ENCODE data around the gene PPP1R13B. TPM values are rescaled to one million over a fixed set of nuclear protein-coding genes. Genes with fewer than 3 reads are reported as not detected.

Gene PPP1R13B
- total RNA-seq, 1 experiment from 2014 or later: 17.8 TPM

DNA sequence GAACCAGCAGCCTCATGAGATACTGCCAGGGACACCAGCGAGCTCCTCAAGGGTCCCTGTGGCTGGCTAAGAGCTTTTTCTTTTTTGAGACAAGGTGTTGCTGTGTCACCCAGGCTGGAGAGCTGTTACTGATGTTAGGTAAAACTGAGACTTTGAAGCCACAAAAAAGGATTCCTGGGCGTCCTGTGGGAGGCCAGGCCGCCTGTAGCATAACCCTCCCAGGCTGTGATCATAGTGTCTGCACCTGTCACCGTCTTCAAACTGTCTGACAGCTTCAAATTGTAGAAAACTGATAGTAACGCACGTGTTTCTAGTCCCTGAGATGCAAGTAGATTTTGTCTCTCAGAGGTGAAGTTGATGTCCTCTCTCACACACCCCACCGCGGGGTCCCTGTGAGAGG, 127.6 kb downstream of the PPP1R13B start (continued):
- no peak for TF ChIP-seq ZNF274 (IDR thresholded peaks at IDR 0.05; ENCODE audit: low read depth, low read length)
- TF ChIP-seq EZH2phosphoT487 (IDR thresholded peaks at IDR 0.05; ENCODE audit: borderline replicate concordance): no peak
- TF ChIP-seq SP1 (IDR thresholded peaks at IDR 0.05; ENCODE audit: low read depth): no peak
- TF ChIP-seq CEBPB (IDR thresholded peaks at IDR 0.05; ENCODE audit: low read depth): no peak
- no peak for TF ChIP-seq EGR1 (IDR thresholded peaks at IDR 0.05; ENCODE audit: low read depth)
- no peak for TF ChIP-seq YY1 (IDR thresholded peaks at IDR 0.05; ENCODE audit: extremely low read depth, insufficient replicate concordance, low read depth, low read length)

DNA sequence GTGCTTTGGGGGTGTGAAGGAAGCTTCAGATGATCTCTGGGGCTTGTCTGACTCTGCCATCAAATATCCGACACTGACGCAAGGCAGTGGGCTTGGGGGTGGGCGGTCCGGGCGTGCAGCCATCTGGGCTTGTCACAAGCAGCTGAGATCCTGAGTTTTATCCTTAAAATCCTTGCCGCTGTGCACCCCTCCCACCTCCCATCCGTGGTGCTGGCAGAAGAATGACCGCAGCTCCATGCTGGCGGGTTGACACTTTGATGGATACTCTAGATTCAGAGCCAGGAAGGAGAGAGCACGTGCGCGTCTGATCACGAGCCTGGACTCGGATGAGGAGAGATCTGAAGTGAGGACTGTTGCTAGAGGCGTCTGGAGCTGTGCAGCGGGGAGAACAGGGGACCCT, 128.8 kb downstream of the PPP1R13B start:
- Histone ChIP-seq H3K9me3 (ENCODE audit: control insufficient read depth in 1 of 2, insufficient read depth in 1 of 2, low read depth in 1 of 2, low read length in 2 of 2) (no peaks in the 10 kb centered on the region), H3K27ac (ENCODE audit: low read depth, low read length) (no peak overlapping the region), H3K79me2 (ENCODE audit: insufficient read depth, low read length) (peaks cover 81% of the 10 kb centered on the region), H3K9ac (ENCODE audit: low read length) (no peak overlapping the region), H3K4me3 (replicated peaks in 1 of 2; ENCODE audit: low read depth in 1 of 2, low read length in 2 of 2) (no peak overlapping the region), H3K36me3 (ENCODE audit: control insufficient read depth in 1 of 2, insufficient read depth in 2 of 2, low read length in 2 of 2) (no peaks in the 10 kb centered on the region), H3K27me3 (ENCODE audit: insufficient read depth, low read length) (no peaks in the 10 kb centered on the region), H3K4me2 (ENCODE audit: low read length) (no peak overlapping the region), H3K4me1 (ENCODE audit: control insufficient read depth in 1 of 2, insufficient read depth in 2 of 2, low read length in 2 of 2) (peaks cover 29 to 52% of the 10 kb centered on the region in 2 experiments), H4K20me1 (ENCODE audit: insufficient read depth) (no peaks in the 10 kb centered on the region), H2AFZ (ENCODE audit: low read depth, low read length, poor library complexity, severe bottlenecking) (no peak overlapping the region), H3K9me2 (ENCODE audit: insufficient read depth) (no peaks in the 10 kb centered on the region)
- no peak for TF ChIP-seq YY1 (IDR thresholded peaks at IDR 0.05; ENCODE audit: extremely low read depth, insufficient replicate concordance, low read depth, low read length)
- no peak for TF ChIP-seq TCF7L2 (IDR thresholded peaks at IDR 0.05; ENCODE audit: borderline replicate concordance, extremely low read depth, insufficient read depth, insufficient read length)
- no peak for TF ChIP-seq ELF1 (IDR thresholded peaks at IDR 0.05; ENCODE audit: borderline replicate concordance, low read depth)
- TF ChIP-seq, protein P1, sequence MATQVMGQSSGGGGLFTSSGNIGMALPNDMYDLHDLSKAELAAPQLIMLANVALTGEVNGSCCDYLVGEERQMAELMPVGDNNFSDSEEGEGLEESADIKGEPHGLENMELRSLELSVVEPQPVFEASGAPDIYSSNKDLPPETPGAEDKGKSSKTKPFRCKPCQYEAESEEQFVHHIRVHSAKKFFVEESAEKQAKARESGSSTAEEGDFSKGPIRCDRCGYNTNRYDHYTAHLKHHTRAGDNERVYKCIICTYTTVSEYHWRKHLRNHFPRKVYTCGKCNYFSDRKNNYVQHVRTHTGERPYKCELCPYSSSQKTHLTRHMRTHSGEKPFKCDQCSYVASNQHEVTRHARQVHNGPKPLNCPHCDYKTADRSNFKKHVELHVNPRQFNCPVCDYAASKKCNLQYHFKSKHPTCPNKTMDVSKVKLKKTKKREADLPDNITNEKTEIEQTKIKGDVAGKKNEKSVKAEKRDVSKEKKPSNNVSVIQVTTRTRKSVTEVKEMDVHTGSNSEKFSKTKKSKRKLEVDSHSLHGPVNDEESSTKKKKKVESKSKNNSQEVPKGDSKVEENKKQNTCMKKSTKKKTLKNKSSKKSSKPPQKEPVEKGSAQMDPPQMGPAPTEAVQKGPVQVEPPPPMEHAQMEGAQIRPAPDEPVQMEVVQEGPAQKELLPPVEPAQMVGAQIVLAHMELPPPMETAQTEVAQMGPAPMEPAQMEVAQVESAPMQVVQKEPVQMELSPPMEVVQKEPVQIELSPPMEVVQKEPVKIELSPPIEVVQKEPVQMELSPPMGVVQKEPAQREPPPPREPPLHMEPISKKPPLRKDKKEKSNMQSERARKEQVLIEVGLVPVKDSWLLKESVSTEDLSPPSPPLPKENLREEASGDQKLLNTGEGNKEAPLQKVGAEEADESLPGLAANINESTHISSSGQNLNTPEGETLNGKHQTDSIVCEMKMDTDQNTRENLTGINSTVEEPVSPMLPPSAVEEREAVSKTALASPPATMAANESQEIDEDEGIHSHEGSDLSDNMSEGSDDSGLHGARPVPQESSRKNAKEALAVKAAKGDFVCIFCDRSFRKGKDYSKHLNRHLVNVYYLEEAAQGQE (IDR thresholded peaks at IDR 0.05; ENCODE audit: low read depth): no peak
- TF ChIP-seq SP1 (IDR thresholded peaks at IDR 0.05; ENCODE audit: low read depth): no peak
- no peak for TF ChIP-seq POLR2AphosphoS5 (IDR thresholded peaks at IDR 0.05; ENCODE audit: low read depth, low read length)
- TF ChIP-seq, protein P2, sequence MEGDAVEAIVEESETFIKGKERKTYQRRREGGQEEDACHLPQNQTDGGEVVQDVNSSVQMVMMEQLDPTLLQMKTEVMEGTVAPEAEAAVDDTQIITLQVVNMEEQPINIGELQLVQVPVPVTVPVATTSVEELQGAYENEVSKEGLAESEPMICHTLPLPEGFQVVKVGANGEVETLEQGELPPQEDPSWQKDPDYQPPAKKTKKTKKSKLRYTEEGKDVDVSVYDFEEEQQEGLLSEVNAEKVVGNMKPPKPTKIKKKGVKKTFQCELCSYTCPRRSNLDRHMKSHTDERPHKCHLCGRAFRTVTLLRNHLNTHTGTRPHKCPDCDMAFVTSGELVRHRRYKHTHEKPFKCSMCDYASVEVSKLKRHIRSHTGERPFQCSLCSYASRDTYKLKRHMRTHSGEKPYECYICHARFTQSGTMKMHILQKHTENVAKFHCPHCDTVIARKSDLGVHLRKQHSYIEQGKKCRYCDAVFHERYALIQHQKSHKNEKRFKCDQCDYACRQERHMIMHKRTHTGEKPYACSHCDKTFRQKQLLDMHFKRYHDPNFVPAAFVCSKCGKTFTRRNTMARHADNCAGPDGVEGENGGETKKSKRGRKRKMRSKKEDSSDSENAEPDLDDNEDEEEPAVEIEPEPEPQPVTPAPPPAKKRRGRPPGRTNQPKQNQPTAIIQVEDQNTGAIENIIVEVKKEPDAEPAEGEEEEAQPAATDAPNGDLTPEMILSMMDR (IDR thresholded peaks at IDR 0.05 in 2 of 3, conservative IDR thresholded peaks at IDR 0.05 in 1 of 3; ENCODE audit: borderline replicate concordance in 1 of 3, insufficient read depth in 1 of 3, low read depth in 2 of 3, low read length in 2 of 3): no peak
- TF ChIP-seq EGR1 (IDR thresholded peaks at IDR 0.05; ENCODE audit: low read depth): no peak
- TF ChIP-seq CBX3 (IDR thresholded peaks at IDR 0.05; ENCODE audit: low read depth): no peak
- TF ChIP-seq, protein P3, sequence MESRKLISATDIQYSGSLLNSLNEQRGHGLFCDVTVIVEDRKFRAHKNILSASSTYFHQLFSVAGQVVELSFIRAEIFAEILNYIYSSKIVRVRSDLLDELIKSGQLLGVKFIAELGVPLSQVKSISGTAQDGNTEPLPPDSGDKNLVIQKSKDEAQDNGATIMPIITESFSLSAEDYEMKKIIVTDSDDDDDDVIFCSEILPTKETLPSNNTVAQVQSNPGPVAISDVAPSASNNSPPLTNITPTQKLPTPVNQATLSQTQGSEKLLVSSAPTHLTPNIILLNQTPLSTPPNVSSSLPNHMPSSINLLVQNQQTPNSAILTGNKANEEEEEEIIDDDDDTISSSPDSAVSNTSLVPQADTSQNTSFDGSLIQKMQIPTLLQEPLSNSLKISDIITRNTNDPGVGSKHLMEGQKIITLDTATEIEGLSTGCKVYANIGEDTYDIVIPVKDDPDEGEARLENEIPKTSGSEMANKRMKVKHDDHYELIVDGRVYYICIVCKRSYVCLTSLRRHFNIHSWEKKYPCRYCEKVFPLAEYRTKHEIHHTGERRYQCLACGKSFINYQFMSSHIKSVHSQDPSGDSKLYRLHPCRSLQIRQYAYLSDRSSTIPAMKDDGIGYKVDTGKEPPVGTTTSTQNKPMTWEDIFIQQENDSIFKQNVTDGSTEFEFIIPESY (IDR thresholded peaks at IDR 0.05; ENCODE audit: extremely low read depth, insufficient replicate concordance, low read length): no peak
- TF ChIP-seq, protein P4, sequence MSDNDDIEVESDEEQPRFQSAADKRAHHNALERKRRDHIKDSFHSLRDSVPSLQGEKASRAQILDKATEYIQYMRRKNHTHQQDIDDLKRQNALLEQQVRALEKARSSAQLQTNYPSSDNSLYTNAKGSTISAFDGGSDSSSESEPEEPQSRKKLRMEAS (IDR thresholded peaks at IDR 0.05): no peak
- no peak for TF ChIP-seq SIN3A (IDR thresholded peaks at IDR 0.05; ENCODE audit: low read depth)
- TF ChIP-seq CEBPB (IDR thresholded peaks at IDR 0.05; ENCODE audit: low read depth): no peak
- TF ChIP-seq JUND (IDR thresholded peaks at IDR 0.05): no peak
- TF ChIP-seq, protein P5, sequence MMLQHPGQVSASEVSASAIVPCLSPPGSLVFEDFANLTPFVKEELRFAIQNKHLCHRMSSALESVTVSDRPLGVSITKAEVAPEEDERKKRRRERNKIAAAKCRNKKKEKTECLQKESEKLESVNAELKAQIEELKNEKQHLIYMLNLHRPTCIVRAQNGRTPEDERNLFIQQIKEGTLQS (IDR thresholded peaks at IDR 0.05): no peak
- ChIA-PET POLR2A (no interaction called here), CTCF (no interaction called here), RAD21 (ENCODE audit: low non-redundant PET in 1 of 2, low total read pairs in 2 of 2, uncharacterized antibody in 2 of 2, unreplicated experiment in 2 of 2) (no interaction called here)
- intact Hi-C loops (cut with micrococcal nuclease): no loop called here
- BruUV-seq (replicated peaks): no TSS peak
- ATAC-seq (no peak), DNase-seq (ENCODE audit: low read depth, low spot score) (no peak)
